ENCODE measurements around the gene ZNF592. TPM values are rescaled to one million over a fixed set of nuclear protein-coding genes. Genes with fewer than 3 reads are reported as not detected.

The ZNF592 gene
- total RNA-seq, 4 donors from 2014 or later, result 21.6 to 36.3 (median 32.6) TPM

DNA sequence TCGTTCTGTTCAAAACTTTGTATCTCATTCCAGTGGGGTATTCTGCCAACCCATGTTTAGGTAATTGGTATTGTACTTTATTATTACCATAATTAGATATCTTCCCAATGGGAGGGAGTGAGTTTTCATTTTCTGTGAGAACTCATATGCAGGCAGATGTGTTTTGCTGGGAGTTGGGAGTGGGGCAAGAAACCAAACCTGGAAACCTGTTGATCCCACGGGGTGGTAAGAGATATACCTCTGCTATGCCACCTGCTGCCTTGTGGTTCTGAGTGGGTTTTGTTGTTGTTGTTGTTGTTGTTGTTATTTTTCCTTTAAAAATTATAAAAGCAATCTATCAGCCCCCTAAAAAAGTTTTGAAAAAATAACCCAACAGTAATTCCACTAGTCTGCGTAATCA, 32.1 kb downstream of the ZNF592 start:
- TF ChIP-seq POLR2A (IDR thresholded peaks at IDR 0.05) (no peak), CTCF (IDR thresholded peaks at IDR 0.05) (no peak), EP300 (IDR thresholded peaks at IDR 0.05) (no peak)
- peaks cover 0 to 36% (median 8%) of the 10 kb centered on the region in 4 donors for H3K4me1 ChIP-seq
- H3K27me3 ChIP-seq, result no peaks in the 10 kb centered on the region
- WGBS, 2 donors, result 90 to 93% methylated on average over 3 of the region's 3 CpGs
- H3K27ac ChIP-seq, result no peak overlapping the region
- no peaks in the 10 kb centered on the region for H3K9me3 ChIP-seq
- H3K36me3 ChIP-seq, result peaks cover 0 to 50% (median 18%) of the 10 kb centered on the region in 3 donors
- no peak overlapping the region for H3K4me3 ChIP-seq
- DNase-seq (ENCODE audit: low spot score in 2 of 2), result no peak

GRCh38 chr15:84781495-84781894, 33.1 kb downstream of the ZNF592 start:
- Histone ChIP-seq H3K27me3 (no peaks in the 10 kb centered on the region), H3K9me3 (no peaks in the 10 kb centered on the region), H3K27ac (no peak overlapping the region), H3K4me1 (peaks cover 0 to 39% (median 10%) of the 10 kb centered on the region in 4 donors), H3K36me3 (peaks cover 0 to 60% (median 18%) of the 10 kb centered on the region in 3 donors), H3K4me3 (no peak overlapping the region)
- TF ChIP-seq CTCF (IDR thresholded peaks at IDR 0.05), result no peak
- TF ChIP-seq POLR2A (IDR thresholded peaks at IDR 0.05), result no peak
- TF ChIP-seq EP300 (IDR thresholded peaks at IDR 0.05), result no peak
- no peak for DNase-seq (ENCODE audit: low spot score in 2 of 2)
- WGBS, 2 donors, result 92 to 97% methylated on average over 1 of the region's 1 CpG

DNA sequence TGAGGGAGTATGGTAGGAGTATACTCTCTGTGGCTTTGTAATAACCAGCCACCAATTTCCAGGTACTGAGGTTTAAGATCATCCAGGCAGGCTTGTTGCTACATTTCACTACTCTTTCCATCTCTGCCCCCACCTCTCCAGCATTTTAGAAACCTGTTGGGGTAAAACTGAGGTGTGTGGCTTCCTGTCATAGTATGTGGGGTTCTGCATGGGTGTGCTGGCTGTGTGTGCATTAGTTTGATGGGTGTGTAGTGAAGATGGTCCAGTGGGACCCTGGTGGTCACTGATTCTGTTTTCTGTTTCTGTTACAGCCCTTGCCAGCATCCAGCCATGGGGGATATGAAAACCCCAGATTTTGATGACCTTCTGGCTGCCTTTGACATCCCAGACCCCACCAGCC, 34.0 kb downstream of the ZNF592 start:
- Histone ChIP-seq H3K36me3 (peaks cover 0 to 66% (median 18%) of the 10 kb centered on the region in 3 donors), H3K27me3 (no peaks in the 10 kb centered on the region), H3K4me1 (peaks cover 0 to 40% (median 11%) of the 10 kb centered on the region in 4 donors), H3K4me3 (no peak overlapping the region), H3K9me3 (no peaks in the 10 kb centered on the region), H3K27ac (no peak overlapping the region)
- DNase-seq (ENCODE audit: low spot score in 2 of 2), result no peak
- no peak for TF ChIP-seq CTCF (IDR thresholded peaks at IDR 0.05)
- no peak for TF ChIP-seq EP300 (IDR thresholded peaks at IDR 0.05)
- TF ChIP-seq POLR2A (IDR thresholded peaks at IDR 0.05), result no peak

DNA sequence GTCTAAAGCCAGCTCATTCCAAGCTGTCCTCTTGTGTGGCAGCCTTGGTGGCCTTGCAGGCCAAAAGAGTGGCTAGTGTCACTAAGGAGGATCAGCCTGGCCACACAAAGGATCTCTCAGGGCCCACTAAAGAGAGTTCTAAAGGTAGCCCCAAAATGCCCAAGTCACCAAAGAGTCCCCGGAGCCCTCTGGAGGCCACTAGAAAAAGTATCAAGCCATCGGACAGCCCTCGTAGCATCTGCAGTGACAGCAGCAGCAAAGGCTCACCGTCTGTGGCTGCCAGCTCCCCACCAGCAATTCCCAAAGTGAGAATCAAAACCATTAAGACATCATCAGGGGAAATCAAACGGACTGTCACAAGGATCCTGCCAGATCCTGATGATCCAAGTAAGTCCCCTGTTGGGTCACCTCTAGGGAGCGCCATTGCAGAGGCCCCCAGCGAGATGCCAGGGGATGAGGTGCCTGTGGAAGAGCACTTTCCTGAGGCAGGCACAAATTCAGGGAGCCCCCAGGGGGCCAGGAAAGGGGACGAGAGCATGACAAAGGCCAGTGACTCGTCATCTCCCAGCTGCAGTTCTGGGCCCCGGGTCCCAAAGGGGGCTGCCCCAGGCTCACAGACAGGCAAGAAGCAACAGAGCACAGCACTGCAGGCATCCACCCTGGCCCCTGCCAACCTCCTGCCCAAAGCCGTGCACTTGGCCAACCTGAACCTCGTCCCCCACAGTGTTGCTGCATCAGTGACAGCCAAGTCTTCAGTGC, 35.3 kb downstream of the ZNF592 start:
- Histone ChIP-seq H3K27me3 (no peaks in the 10 kb centered on the region), H3K4me1 (peaks cover 0 to 44% (median 16%) of the 10 kb centered on the region in 4 donors), H3K9me3 (no peaks in the 10 kb centered on the region), H3K27ac (no peak overlapping the region), H3K4me3 (no peak overlapping the region), H3K36me3 (peaks cover 0 to 58% (median 18%) of the 10 kb centered on the region in 3 donors)
- DNase-seq (ENCODE audit: low spot score in 2 of 2), result no peak
- no peak for TF ChIP-seq POLR2A (IDR thresholded peaks at IDR 0.05)
- WGBS, 2 donors, result 82 to 88% methylated on average over 6 to 11 of the region's 12 CpGs

DNA sequence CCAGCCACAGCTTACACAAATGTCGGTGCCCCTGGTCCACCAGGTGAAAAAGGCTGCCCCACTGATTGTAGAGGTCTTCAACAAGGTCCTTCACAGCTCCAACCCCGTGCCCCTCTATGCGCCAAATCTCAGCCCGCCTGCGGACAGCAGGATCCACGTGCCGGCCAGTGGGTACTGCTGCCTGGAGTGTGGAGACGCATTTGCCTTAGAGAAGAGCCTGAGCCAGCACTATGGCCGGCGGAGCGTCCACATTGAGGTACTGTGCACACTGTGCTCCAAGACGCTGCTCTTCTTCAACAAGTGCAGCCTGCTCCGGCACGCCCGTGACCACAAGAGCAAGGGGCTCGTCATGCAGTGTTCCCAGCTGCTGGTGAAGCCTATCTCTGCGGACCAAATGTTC, 35.9 kb downstream of the ZNF592 start:
- WGBS, 2 donors, result 91 to 96% methylated on average over 13 to 17 of the region's 17 CpGs
- Histone ChIP-seq H3K36me3 (peaks cover 0 to 58% (median 18%) of the 10 kb centered on the region in 3 donors), H3K4me1 (peaks cover 0 to 39% (median 13%) of the 10 kb centered on the region in 4 donors), H3K9me3 (no peaks in the 10 kb centered on the region), H3K27me3 (no peaks in the 10 kb centered on the region), H3K27ac (no peak overlapping the region), H3K4me3 (no peak overlapping the region)
- no peak for DNase-seq (ENCODE audit: low spot score in 2 of 2)
- no peak for TF ChIP-seq POLR2A (IDR thresholded peaks at IDR 0.05)
- TF ChIP-seq EP300 (IDR thresholded peaks at IDR 0.05), result no peak
- no peak for TF ChIP-seq CTCF (IDR thresholded peaks at IDR 0.05)

All from tibial nerve (tissue), 4 donors.